Measurements from ENCODE around the gene ORC4. TPM values are rescaled to one million over a fixed set of nuclear protein-coding genes. Genes with fewer than 3 reads are reported as not detected.
A peak's percentile ranks its signal among the peaks of the same experiment; 100 is the strongest.

ORC4 gene
- total RNA-seq, 1 experiment from 2014 or later, result 47.9 TPM

DNA sequence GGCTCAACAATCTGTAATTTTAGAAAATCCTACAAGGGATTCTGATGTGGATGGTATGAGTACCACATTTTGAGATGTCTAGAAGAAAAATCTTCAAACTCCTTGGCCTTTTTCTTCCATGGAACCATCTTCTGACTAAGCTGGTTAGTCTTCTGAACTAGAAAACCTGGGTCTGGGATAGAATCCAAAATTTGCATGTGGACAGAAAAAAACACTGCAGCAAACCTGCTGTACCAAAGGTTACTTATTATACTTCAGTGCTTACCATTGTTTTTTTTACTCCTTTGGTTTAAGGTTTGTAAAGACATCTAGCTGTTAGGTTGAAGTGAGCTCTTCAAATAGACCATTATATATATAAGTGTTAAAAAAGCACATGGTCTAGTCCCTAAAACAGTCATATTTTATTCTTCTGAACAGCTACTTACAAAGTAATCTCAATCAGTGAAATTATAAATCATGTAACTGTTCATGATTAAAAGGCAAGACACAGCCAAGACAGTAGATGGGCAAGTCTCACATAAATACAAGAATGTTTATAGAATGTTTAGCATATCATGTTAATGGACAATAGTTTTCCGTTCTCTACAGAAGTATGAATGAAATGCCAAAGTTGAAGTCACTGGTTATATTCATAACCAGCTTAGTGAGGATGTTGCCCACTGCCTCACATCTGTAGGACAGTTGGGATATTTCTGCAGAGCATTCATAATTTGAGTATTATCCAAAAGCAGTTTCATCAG lies 85.5 kb downstream of the ORC4 start:
- DNase-seq (ENCODE audit: low read depth), result no peak

DNA sequence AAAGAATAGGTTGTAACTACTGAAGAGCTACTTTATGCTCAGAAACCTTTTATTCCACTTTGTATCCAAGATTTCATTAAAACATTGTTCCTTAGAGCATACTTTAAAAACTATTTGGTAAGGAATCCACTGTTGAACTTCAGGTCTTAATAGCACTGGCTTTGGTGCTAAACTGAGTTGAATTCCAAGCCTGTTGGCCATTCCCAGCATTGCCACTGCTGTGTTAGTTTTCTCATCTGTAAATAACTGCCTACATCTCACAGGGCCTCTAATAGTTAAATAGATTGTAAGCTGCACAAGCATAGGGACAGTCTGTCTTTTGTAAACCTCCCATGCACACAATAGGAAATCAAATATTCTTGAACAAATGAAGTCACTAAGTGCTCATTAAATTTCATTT lies 86.6 kb downstream of the ORC4 start:
- DNase-seq (ENCODE audit: low read depth), result no peak

DNA sequence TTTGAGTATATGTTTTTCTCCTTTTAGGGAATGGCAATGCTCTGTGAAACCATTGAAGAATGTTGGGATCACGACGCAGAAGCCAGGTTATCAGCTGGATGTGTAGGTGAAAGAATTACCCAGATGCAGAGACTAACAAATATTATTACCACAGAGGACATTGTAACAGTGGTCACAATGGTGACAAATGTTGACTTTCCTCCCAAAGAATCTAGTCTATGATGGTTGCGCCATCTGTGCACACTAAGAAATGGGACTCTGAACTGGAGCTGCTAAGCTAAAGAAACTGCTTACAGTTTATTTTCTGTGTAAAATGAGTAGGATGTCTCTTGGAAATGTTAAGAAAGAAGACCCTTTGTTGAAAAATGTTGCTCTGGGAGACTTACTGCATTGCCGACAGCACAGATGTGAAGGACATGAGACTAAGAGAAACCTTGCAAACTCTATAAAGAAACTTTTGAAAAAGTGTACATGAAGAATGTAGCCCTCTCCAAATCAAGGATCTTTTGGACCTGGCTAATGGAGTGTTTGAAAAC lies 93.4 kb downstream of the ORC4 start:
- DNase-seq (ENCODE audit: low read depth), result no peak

DNA sequence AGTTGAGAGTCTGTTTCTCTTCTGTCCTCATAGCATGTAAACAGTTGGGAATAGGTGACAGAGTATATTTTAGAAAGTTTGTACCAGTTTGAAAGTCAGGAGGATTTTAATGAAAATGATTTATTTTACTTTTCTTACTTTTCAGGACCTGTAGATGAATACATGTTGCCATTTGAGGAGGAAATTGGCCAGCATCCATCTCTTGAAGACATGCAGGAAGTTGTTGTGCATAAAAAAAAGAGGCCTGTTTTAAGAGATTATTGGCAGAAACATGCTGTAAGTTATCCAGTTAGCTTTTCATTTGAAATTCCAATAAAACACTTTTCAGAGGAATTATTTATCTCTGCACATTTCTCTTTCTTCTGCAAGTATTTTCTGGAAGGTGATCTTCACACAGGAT lies 94.7 kb downstream of the ORC4 start:
- DNase-seq (ENCODE audit: low read depth), result no peak

DNA sequence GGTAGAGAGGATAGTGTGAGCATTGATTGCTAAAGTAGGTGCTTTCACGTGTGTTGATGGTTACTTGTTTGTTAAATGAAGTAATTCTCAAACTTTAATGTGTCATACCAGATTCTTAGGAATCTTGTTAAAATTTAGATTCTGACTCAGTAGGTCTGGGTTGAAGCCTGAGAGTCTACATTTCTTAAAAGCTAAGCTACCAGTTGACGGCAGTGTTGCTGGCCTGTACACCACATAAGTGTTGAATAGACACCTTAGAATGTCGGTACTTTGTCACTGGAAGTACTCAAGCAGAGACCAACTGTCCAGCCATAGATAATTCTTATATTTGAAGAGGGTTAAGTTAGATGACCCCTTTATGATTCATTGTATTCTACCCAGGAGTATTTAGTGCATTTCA lies 95.9 kb downstream of the ORC4 start:
- DNase-seq (ENCODE audit: low read depth), result no peak

DNA sequence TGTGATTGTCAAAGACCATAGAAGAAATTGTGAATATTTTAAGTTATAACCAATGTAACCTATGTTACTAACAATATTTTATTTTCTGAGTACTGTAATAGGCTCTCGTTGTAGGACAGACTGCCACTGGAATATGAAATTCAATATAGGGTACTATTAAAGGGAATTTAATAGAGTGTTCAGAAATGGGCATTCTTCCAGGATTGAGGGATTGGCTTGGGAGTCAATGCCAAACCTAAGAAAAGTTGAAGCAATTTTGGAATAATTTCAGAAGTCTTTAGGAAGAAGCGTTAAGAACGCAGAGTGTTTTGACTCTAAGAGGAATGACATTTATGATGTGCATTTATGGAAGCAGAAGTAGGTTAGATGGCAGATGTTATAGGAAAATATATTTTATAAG lies 96.7 kb downstream of the ORC4 start:
- DNase-seq (ENCODE audit: low read depth), result no peak

DNA sequence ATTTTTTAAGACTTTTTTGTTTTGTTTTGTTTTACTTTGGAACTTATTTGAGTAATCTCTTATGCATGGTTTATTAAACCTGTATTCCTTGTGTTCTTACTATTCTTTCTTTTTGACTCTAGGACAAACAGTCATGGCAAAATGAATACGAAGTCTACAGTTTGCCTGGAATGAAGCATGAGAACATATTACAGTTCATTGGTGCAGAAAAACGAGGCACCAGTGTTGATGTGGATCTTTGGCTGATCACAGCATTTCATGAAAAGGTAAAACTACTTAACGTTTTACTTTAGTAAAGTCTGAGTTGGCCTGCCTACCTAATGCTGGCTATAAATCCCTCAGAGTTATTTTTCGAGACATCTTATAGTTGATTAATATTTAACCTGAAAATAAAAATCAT lies 103.4 kb downstream of the ORC4 start:
- DNase-seq (ENCODE audit: low read depth), result no peak

DNA sequence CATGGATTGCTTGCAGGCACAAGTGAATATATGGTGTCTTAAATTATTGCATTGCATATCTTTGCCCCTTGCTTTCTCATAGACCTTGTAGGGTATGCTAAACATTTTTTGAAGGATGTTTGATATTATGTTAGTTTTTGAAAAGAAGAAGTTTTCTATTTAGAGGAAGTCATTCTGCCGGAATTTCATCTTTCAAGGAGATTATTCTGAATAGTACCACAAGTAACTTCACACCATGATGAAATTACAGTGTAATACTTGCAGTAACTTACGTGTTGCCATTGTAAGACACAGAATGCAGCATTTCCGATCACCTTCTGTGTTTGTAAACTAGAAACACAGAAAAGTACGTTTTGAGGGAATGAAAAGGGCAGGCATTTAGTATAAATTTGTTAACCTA lies 103.8 kb downstream of the ORC4 start:
- DNase-seq (ENCODE audit: low read depth), result no peak

DNA sequence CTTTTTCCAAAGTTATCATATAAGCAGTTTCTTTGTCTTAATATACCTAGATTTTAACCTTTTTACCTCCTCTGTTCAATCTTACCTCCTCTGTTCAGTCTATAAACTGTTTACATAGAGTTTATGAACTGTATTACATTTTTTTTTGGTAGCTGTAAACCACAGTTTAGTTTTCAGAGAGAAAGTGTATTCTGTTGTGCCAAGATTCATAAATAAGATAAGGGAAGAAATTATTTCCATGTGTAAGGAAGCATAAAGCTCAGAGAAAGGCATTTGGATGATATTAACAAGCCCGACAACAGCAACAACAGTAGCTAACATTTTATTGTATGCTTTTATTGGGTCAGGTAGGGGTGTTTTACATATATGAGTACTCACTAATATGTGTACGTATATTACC lies 104.5 kb downstream of the ORC4 start:
- no peak for DNase-seq (ENCODE audit: low read depth)

DNA sequence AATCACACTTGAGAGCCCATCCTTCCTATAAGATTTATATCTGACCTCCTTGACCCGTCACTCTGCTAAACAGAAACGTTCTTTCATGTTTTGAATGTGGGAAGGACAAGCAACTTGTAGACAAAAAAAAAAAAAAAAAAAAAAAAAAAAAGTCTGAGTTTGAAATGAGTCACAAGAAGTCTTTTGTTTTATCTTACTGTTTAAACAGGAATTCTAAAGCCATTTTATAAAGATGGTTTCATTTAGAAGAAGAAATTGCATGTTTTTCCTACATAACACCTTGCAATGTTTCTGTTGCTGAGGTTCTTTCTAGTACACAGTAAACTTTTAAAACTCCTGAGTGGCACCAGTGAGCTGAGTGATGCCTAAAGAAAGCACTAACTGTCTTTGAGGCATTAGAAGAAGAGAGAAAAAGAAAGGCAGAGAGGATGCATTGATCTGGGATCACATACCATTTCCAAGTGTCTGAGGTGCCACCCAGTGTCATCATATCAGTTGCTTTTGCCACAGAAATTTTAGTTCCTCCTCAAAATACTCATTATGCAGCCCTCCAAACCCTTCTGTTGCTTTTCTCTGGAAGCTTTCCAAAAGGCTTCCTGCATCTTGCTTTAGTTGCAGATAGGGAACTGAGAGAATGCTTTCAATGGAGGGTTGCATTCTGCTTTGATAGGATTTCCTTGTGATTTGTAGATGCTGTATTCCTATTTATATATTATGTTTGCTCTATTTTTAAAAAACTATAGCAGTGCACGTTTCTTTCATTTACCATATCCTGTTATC lies 106.6 kb downstream of the ORC4 start:
- DNase-seq (ENCODE audit: low read depth), result peak; percentile 3

DNA sequence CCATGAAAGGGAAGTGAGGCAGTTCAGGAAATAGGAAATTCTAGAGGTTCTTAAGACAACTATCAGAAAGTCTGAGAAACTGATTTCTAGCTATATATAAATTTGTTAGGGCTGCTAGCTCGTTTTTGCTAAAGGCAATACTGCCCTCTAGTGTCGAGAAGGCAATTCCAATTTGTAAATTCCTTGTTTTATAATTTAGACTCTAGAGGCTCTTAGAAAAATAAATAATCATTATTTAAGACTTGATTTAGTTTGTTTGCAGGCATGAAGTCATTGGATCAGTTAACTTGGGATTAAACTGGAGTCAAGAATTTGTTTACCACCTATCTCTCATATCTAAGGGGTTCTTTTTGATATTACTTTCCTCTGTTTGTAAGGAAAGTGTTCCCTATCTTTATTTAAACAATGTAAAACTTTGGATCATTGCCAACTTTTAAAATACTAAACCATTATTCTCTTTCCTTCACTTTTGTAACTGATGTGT lies 109.5 kb downstream of the ORC4 start:
- peak; percentile 58 for DNase-seq (ENCODE audit: low read depth)

DNA sequence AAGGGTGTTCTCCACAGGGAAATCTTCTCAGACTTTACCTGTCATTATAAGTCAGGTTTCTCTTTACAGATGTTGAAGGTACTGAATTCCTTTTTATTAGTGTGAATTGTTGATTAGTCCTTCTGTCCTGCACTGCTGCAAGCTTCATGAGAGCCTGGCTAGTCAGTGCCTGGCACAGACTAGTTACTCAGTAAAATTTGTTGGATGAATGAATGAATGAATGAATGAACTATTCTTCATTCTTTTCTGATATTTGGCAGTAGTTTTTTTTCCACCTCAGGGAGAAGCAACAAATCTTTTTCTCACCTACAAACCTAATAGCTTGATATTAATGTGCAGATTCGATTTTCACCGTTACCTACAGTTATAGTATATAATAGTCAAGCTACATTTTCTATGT lies 111.4 kb downstream of the ORC4 start:
- DNase-seq (ENCODE audit: low read depth), result no peak

DNA sequence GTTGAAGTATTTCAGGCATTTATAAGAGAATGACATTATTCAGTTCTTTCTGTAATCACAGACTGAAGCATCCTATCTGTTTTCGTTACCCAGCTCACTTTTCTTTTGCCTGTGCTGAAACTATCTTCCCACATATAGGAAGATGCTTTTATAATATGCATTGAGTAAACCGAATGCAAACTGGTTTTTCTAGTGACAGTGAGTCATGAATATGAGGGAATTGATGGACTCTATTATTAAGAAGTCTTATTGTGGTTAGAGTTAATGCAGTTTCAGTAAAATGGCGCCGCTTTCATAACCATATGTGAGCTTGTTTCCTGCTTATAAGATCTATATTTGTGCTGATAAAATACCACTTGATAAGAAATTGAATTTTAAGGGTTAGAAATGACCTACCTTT lies 116.5 kb downstream of the ORC4 start:
- no peak for DNase-seq (ENCODE audit: low read depth)

DNA sequence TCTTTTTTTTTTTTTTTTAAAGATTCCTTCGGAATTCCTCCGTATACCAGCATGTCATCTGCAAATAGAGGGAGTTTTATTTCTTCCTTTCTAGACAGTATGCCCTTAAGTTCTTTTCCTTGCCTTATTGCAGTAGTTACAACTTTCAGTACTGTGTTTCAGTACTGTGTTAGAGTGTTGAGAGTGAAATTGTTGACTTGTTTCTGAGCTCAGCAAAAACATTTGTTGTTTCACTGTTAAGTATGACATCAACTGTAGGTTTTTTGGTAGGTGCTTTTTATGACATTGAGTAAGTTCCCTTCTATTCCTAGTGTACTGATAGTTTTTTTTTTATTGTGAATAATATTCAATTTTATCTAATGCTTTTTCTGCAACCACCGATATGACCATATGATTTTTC lies 131.9 kb downstream of the ORC4 start:
- no peak for DNase-seq (ENCODE audit: low read depth)

DNA sequence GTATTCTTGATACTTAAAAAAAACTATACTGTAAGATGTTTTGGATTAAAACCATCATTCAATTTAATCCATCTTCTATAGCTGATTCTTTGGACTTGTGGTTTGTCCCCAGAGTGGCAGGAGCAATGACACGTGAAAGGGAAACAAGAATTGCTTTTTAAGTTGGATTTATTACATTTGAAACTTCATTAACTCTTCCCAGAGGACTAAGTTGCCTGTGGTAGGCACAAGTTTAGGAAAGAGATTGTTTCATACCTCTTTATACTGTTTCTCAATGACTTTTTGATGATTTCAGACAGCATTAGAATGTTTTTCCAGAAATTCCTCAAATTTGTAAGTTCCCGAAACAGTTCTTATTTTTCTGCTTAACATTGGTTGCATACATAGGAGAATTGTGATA lies 134.4 kb downstream of the ORC4 start:
- no peak for DNase-seq (ENCODE audit: low read depth)

DNA sequence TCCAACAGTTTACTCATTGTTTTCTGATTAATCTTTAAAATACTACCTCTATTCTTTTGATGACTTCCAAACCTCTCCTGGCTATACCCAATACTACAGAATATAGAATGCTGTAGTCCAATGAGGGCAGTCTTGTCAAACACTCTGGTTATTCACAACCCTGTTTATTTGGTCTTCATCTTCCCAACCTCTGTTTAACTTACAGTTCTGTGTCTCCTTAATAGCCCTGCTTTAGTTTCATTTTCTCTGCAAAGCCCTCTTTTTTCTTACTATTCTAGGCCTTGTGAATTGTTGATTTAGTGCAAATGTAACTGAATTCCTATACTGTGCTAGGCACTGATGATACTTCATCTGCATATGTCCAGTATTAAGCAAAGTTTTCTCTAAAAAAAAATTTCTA lies 135.7 kb downstream of the ORC4 start:
- DNase-seq (ENCODE audit: low read depth), result no peak

DNA sequence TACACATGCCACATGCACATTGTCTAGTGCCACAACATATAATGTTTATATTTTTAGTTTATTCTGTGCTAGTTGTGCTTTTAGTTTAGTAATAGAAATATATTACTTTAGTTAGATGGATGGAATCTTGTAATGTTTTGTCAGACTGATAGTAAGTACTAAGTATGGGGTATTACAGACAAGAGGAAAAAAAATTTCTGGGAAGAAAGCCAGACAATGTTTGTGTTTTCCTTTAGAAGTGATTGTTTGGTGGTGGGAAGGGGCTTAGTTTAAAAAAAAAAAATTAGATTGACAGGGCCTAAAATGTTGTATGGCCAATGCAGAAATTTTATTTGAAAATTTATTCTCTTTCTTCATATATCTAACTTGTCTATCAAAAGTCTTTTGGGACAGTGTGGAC lies 137.9 kb downstream of the ORC4 start:
- no peak for DNase-seq (ENCODE audit: low read depth)

Other genes starting within 250 kb of the ORC4 start
- gene ACVR2A, start 175.7 kb downstream of the ORC4 start, total RNA-seq (2014; rRNA removed; shearing (Covaris generic)), result 6.8 and 7.6 TPM in 2 replicates
- gene MBD5, start 354 bp upstream of the ORC4 start, total RNA-seq (2014; rRNA removed; shearing (Covaris generic)), result 9.6 and 11.9 TPM in 2 replicates